WTC11 (cell line): ENCODE results near the gene CTDSPL. TPM values are rescaled to one million over a fixed set of nuclear protein-coding genes. Genes with fewer than 3 reads are reported as not detected.

ENCODE experiments used
- ATAC-seq: fragments of 200-7000 bp; cut with Tn5 transposase; 2 replicates; pipeline ENCODE4 v1.10.0; 2021; ENCODE audit warnings: mild to moderate bottlenecking, moderate library complexity
- CTCF ChIA-PET: fragments of 300-600 bp; sonication (Branson Sonifier 250); formaldehyde crosslinking; loops from one replicate; lab custom pipeline; 2021; ENCODE audit warnings: antibody characterized with exemption; lab: Charles Lee
- POLR2A ChIA-PET: fragments of 350-600 bp; sonication (Branson Sonifier 250); formaldehyde crosslinking; loops from one replicate; lab custom pipeline; 2021; ENCODE audit warnings: antibody characterized with exemption; lab: Charles Lee
- DNase-seq: peaks from one replicate; pipeline ENCODE4 v3.0.0; 2021; ENCODE audit warnings: low spot score
- H3K27ac Mint-ChIP-seq: 2 replicates; pipeline ENCODE4 v1.8.0; 2021; ENCODE audit warnings: mixed read lengths
- H3K27me3 Mint-ChIP-seq: 2 replicates; pipeline ENCODE4 v1.8.0; 2021; ENCODE audit warnings: low read depth, mild to moderate bottlenecking, moderate library complexity, mixed read lengths
- H3K36me3 Mint-ChIP-seq: 2 replicates; pipeline ENCODE4 v1.8.0; 2021; ENCODE audit warnings: mixed read lengths
- H3K4me1 Mint-ChIP-seq: 2 replicates; pipeline ENCODE4 v1.8.0; 2022; ENCODE audit warnings: mixed read lengths
- H3K4me3 Mint-ChIP-seq: 2 replicates; pipeline ENCODE4 v1.8.0; 2021; ENCODE audit warnings: mild to moderate bottlenecking, moderate library complexity, mixed read lengths
- H3K9me3 Mint-ChIP-seq: 2 replicates; pipeline ENCODE4 v1.8.0; 2021; ENCODE audit warnings: mixed read lengths
- CREM ChIP-seq: sonication (generic); formaldehyde crosslinking; IDR thresholded peaks from 2 replicates; pipeline ENCODE4 v1.8.1; 2022; ENCODE audit warnings: mild to moderate bottlenecking, missing genetic modification reagents, moderate library complexity
- E2F4 ChIP-seq: sonication (generic); formaldehyde crosslinking; IDR thresholded peaks from 2 replicates; pipeline ENCODE4 v1.8.1; 2022; ENCODE audit warnings: low read depth, mild to moderate bottlenecking, moderate library complexity, missing genetic modification reagents, borderline replicate concordance
- ETV6 ChIP-seq: sonication (generic); formaldehyde crosslinking; IDR thresholded peaks from 2 replicates; pipeline ENCODE4 v1.8.1; 2022; ENCODE audit warnings: mild to moderate bottlenecking, missing genetic modification reagents
- GRHL2 ChIP-seq: fragments of 250-450 bp; sonication (Bioruptor Pico); IDR thresholded peaks from 2 replicates; pipeline ENCODE4 v1.8.0; 2022; ENCODE audit warnings: mild to moderate bottlenecking, moderate library complexity; ENCODE audit not compliant: insufficient replicate concordance, severe bottlenecking
- GTF2I ChIP-seq: fragments of 250-450 bp; sonication (Bioruptor Pico); conservative IDR thresholded peaks from 2 replicates; pipeline ENCODE4 v1.4.0; 2021; ENCODE audit warnings: mild to moderate bottlenecking
- IRF2 ChIP-seq: sonication (generic); formaldehyde crosslinking; IDR thresholded peaks from 2 replicates; pipeline ENCODE4 v1.8.0; 2022; ENCODE audit warnings: low read depth, missing genetic modification reagents, borderline replicate concordance
- MYBL2 ChIP-seq: sonication (generic); formaldehyde crosslinking; IDR thresholded peaks from 2 replicates; pipeline ENCODE4 v1.8.1; 2023; ENCODE audit warnings: mild to moderate bottlenecking, moderate library complexity, missing genetic modification reagents
- NR1H2 ChIP-seq: sonication (generic); formaldehyde crosslinking; IDR thresholded peaks from 2 replicates; pipeline ENCODE4 v1.9.0; 2021; ENCODE audit warnings: mild to moderate bottlenecking, moderate library complexity, missing genetic modification reagents
- RELA ChIP-seq: sonication (generic); formaldehyde crosslinking; IDR thresholded peaks from 2 replicates; pipeline ENCODE4 v1.8.1; 2022; ENCODE audit warnings: missing genetic modification reagents, mild to moderate bottlenecking, borderline replicate concordance
- RORB ChIP-seq: fragments of 250-450 bp; sonication (Bioruptor Pico); IDR thresholded peaks from 2 replicates; pipeline ENCODE4 v1.9.0; 2021; ENCODE audit warnings: mild to moderate bottlenecking
- TEAD1 ChIP-seq: sonication (generic); formaldehyde crosslinking; IDR thresholded peaks from 2 replicates; pipeline ENCODE4 v1.8.0; 2022; ENCODE audit warnings: mild to moderate bottlenecking, missing genetic modification reagents
- ZNF232 ChIP-seq: sonication (generic); formaldehyde crosslinking; IDR thresholded peaks from 2 replicates; pipeline ENCODE4 v1.8.0; 2022; ENCODE audit warnings: mild to moderate bottlenecking, missing genetic modification reagents
- ZNF317 ChIP-seq: sonication (generic); formaldehyde crosslinking; IDR thresholded peaks from 2 replicates; pipeline ENCODE4 v1.8.1; 2023; ENCODE audit warnings: low read depth, mild to moderate bottlenecking, moderate library complexity, missing genetic modification reagents, borderline replicate concordance
- ZNF671 ChIP-seq: fragments of 250-450 bp; sonication (Bioruptor Pico); IDR thresholded peaks from 2 replicates; pipeline ENCODE4 v1.8.0; 2021; ENCODE audit warnings: mild to moderate bottlenecking
- total RNA-seq: library from RNA; stranded (reverse); gene quantifications from 3 replicates; pipeline ENCODE4 v1.2.3, GENCODE V29; 2021
- TF ChIP-seq, protein P1 (sequence below): sonication (generic); formaldehyde crosslinking; IDR thresholded peaks from 2 replicates; pipeline ENCODE4 v1.8.0; 2023; ENCODE audit warnings: mild to moderate bottlenecking, missing genetic modification reagents
- TF ChIP-seq, protein P2 (sequence below): fragments of 250-450 bp; sonication (Bioruptor Pico); IDR thresholded peaks from 2 replicates; pipeline ENCODE4 v1.9.0; 2021; ENCODE audit warnings: mild to moderate bottlenecking, borderline replicate concordance

Gene CTDSPL
- total RNA-seq, 1 experiment from 2014 or later: 41.2 TPM

- Mint-ChIP-seq H3K9me3 (no peaks in the 10 kb centered on the region), H3K36me3 (no peaks in the 10 kb centered on the region), H3K27me3 (no peaks in the 10 kb centered on the region), H3K4me1 (peaks cover 25% of the 10 kb centered on the region), H3K27ac (no peak overlapping the region), H3K4me3 (no peak overlapping the region)
- no peak for DNase-seq
- TF ChIP-seq RORB (CRISPR knock-in tag): no peak
- TF ChIP-seq RELA (CRISPR knock-in tag): no peak
- TF ChIP-seq, all 79 proteins: peak for 0
- ChIA-PET CTCF (interaction anchor here (1.2 to 1.5 kb wide), 2 partner anchors 82 to 111 kb away, joined by 3 read pairs; no protein-coding TSS in a partner anchor), POLR2A (no interaction called here)
- ATAC-seq: no peak
Observed at GRCh38 chr3:37885814-37886213, 24.1 kb downstream of the CTDSPL start.

GRCh38 chr3:37886395-37886794, 24.7 kb downstream of the CTDSPL start:
- Mint-ChIP-seq H3K27me3 (no peaks in the 10 kb centered on the region), H3K9me3 (no peaks in the 10 kb centered on the region), H3K4me1 (peaks cover 25% of the 10 kb centered on the region), H3K4me3 (no peak overlapping the region), H3K36me3 (no peaks in the 10 kb centered on the region), H3K27ac (0 out of 2 replicates have a peak overlapping the region, but pooled peaks have one; percentile 19)
- ChIA-PET POLR2A (no interaction called here), CTCF (interaction anchor here (1.2 kb wide), 1 partner anchor 88 kb away, joined by 5 read pairs; no protein-coding TSS in a partner anchor)
- ATAC-seq (no peak), DNase-seq (no peak)
- no peak for TF ChIP-seq ZNF671 (CRISPR knock-in tag)
- no peak for TF ChIP-seq IRF2 (CRISPR knock-in tag)
- no peak for TF ChIP-seq ZNF232
- no peak for TF ChIP-seq GTF2I (CRISPR knock-in tag)
- TF ChIP-seq CREM: no peak
- TF ChIP-seq NR1H2 (CRISPR knock-in tag): no peak
- no peak for TF ChIP-seq GRHL2
- TF ChIP-seq, protein P1, sequence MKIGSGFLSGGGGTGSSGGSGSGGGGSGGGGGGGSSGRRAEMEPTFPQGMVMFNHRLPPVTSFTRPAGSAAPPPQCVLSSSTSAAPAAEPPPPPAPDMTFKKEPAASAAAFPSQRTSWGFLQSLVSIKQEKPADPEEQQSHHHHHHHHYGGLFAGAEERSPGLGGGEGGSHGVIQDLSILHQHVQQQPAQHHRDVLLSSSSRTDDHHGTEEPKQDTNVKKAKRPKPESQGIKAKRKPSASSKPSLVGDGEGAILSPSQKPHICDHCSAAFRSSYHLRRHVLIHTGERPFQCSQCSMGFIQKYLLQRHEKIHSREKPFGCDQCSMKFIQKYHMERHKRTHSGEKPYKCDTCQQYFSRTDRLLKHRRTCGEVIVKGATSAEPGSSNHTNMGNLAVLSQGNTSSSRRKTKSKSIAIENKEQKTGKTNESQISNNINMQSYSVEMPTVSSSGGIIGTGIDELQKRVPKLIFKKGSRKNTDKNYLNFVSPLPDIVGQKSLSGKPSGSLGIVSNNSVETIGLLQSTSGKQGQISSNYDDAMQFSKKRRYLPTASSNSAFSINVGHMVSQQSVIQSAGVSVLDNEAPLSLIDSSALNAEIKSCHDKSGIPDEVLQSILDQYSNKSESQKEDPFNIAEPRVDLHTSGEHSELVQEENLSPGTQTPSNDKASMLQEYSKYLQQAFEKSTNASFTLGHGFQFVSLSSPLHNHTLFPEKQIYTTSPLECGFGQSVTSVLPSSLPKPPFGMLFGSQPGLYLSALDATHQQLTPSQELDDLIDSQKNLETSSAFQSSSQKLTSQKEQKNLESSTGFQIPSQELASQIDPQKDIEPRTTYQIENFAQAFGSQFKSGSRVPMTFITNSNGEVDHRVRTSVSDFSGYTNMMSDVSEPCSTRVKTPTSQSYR (CRISPR knock-in tag): no peak
- TF ChIP-seq, protein P2, sequence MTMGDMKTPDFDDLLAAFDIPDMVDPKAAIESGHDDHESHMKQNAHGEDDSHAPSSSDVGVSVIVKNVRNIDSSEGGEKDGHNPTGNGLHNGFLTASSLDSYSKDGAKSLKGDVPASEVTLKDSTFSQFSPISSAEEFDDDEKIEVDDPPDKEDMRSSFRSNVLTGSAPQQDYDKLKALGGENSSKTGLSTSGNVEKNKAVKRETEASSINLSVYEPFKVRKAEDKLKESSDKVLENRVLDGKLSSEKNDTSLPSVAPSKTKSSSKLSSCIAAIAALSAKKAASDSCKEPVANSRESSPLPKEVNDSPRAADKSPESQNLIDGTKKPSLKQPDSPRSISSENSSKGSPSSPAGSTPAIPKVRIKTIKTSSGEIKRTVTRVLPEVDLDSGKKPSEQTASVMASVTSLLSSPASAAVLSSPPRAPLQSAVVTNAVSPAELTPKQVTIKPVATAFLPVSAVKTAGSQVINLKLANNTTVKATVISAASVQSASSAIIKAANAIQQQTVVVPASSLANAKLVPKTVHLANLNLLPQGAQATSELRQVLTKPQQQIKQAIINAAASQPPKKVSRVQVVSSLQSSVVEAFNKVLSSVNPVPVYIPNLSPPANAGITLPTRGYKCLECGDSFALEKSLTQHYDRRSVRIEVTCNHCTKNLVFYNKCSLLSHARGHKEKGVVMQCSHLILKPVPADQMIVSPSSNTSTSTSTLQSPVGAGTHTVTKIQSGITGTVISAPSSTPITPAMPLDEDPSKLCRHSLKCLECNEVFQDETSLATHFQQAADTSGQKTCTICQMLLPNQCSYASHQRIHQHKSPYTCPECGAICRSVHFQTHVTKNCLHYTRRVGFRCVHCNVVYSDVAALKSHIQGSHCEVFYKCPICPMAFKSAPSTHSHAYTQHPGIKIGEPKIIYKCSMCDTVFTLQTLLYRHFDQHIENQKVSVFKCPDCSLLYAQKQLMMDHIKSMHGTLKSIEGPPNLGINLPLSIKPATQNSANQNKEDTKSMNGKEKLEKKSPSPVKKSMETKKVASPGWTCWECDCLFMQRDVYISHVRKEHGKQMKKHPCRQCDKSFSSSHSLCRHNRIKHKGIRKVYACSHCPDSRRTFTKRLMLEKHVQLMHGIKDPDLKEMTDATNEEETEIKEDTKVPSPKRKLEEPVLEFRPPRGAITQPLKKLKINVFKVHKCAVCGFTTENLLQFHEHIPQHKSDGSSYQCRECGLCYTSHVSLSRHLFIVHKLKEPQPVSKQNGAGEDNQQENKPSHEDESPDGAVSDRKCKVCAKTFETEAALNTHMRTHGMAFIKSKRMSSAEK: no peak
- TF ChIP-seq MYBL2: no peak
- no peak for TF ChIP-seq ZNF317
- TF ChIP-seq ETV6 (CRISPR knock-in tag): no peak
- TF ChIP-seq E2F4 (CRISPR knock-in tag): no peak
- TF ChIP-seq TEAD1 (CRISPR knock-in tag): no peak
- TF ChIP-seq RELA (CRISPR knock-in tag): no peak
